ENCODE data around the gene PDE4B.
A peak's percentile ranks its signal among the peaks of the same experiment; 100 is the strongest.

PDE4B gene

GRCh38 chr1:66265268-66265667 is 472.6 kb downstream of the PDE4B start:
- DNase-seq (ENCODE audit: low read depth) = no peak

- no peak for DNase-seq (ENCODE audit: low read depth)
Observed at GRCh38 chr1:66265796-66266195, 473.1 kb downstream of the PDE4B start.

GRCh38 chr1:66266350-66266749 is 473.7 kb downstream of the PDE4B start:
- DNase-seq (ENCODE audit: low read depth) = no peak

GRCh38 chr1:66266756-66267155 is 474.1 kb downstream of the PDE4B start:
- no peak for DNase-seq (ENCODE audit: low read depth)

GRCh38 chr1:66267201-66267940 is 474.7 kb downstream of the PDE4B start:
- no peak for DNase-seq (ENCODE audit: low read depth)

GRCh38 chr1:66269222-66269621 is 476.5 kb downstream of the PDE4B start:
- DNase-seq (ENCODE audit: low read depth) = no peak

GRCh38 chr1:66270119-66270812 is 477.6 kb downstream of the PDE4B start:
- no peak for DNase-seq (ENCODE audit: low read depth)

- DNase-seq (ENCODE audit: low read depth) = peak; percentile 99
Observed at GRCh38 chr1:66271216-66271903, 478.7 kb downstream of the PDE4B start.

- no peak for DNase-seq (ENCODE audit: low read depth)
Observed at GRCh38 chr1:66271904-66272254, 479.2 kb downstream of the PDE4B start.

GRCh38 chr1:66273656-66274055 is 481.0 kb downstream of the PDE4B start:
- no peak for DNase-seq (ENCODE audit: low read depth)

GRCh38 chr1:66274634-66275033 is 481.9 kb downstream of the PDE4B start:
- DNase-seq (ENCODE audit: low read depth) = no peak

- no peak for DNase-seq (ENCODE audit: low read depth)
Observed at GRCh38 chr1:66275083-66275482, 482.4 kb downstream of the PDE4B start.

- DNase-seq (ENCODE audit: low read depth) = no peak
Observed at GRCh38 chr1:66275601-66276023, 482.9 kb downstream of the PDE4B start.

GRCh38 chr1:66276218-66276617 is 483.5 kb downstream of the PDE4B start:
- no peak for DNase-seq (ENCODE audit: low read depth)

GRCh38 chr1:66278260-66279021 is 485.7 kb downstream of the PDE4B start:
- no peak for DNase-seq (ENCODE audit: low read depth)

GRCh38 chr1:66281808-66282207 is 489.1 kb downstream of the PDE4B start:
- DNase-seq (ENCODE audit: low read depth) = no peak

- no peak for DNase-seq (ENCODE audit: low read depth)
Observed at GRCh38 chr1:66282343-66282852, 489.7 kb downstream of the PDE4B start.

GRCh38 chr1:66282891-66283621 is 490.4 kb downstream of the PDE4B start:
- no peak for DNase-seq (ENCODE audit: low read depth)

- no peak for DNase-seq (ENCODE audit: low read depth)
Observed at GRCh38 chr1:66283622-66284041, 490.9 kb downstream of the PDE4B start.

GRCh38 chr1:66284746-66285145 is 492.1 kb downstream of the PDE4B start:
- DNase-seq (ENCODE audit: low read depth) = no peak

- no peak for DNase-seq (ENCODE audit: low read depth)
Observed at GRCh38 chr1:66285618-66286270, 493.0 kb downstream of the PDE4B start.
